UCSD-AML1 (cell line): ENCODE results near the gene MTHFD1L.

Experiments
- DNase-seq: peaks from one replicate; lab custom pipeline; 2025; ENCODE audit not compliant: unreplicated experiment; lab: John Stamatoyannopoulos, UW

MTHFD1L gene

GRCh38 chr6:151143806-151144205 is 278.3 kb downstream of the MTHFD1L start:
- DNase-seq = no peak

GRCh38 chr6:151147118-151147832 is 281.8 kb downstream of the MTHFD1L start:
- no peak for DNase-seq

GRCh38 chr6:151148111-151148510 is 282.6 kb downstream of the MTHFD1L start:
- no peak for DNase-seq

- no peak for DNase-seq
Measured at GRCh38 chr6:151149793-151150192, 284.3 kb downstream of the MTHFD1L start.
